Neuronal stem cell (in vitro differentiated cells): ENCODE results near the gene SETD7.
"Not testable (repeated sequence)": the region's sequence is repeated elsewhere in the genome, so short reads cannot be mapped to it uniquely, and the experiment has no call there.

Experiments used
- DNase-seq: peaks from one replicate; pipeline ENCODE4 v3.0.0-alpha.2; 2013; ENCODE audit warnings: low spot score
- H2AFZ ChIP-seq: one replicate; pipeline ENCODE4 v1.6.1; 2013; ENCODE audit warnings: mild to moderate bottlenecking, low read length, inconsistent platforms
- H2AK5ac ChIP-seq: 2 replicates; pipeline ENCODE4 v1.6.1; 2013; ENCODE audit warnings: low read depth, mild to moderate bottlenecking, inconsistent platforms, low read length, moderate library complexity, mixed read lengths
- H2BK120ac ChIP-seq: 2 replicates; pipeline ENCODE4 v1.6.1; 2013; ENCODE audit warnings: low read depth, mild to moderate bottlenecking, inconsistent platforms, low read length, moderate library complexity, mixed read lengths
- H2BK12ac ChIP-seq: one replicate; pipeline ENCODE4 v1.6.1; 2013; ENCODE audit warnings: low read length, inconsistent platforms
- H2BK15ac ChIP-seq: 2 replicates; pipeline ENCODE4 v1.6.1; 2013; ENCODE audit warnings: mild to moderate bottlenecking, low read length, inconsistent platforms, mixed read lengths
- H2BK5ac ChIP-seq: one replicate; pipeline ENCODE4 v1.6.1; 2013; ENCODE audit warnings: inconsistent platforms, mild to moderate bottlenecking, low read length, moderate library complexity
- H3K14ac ChIP-seq: one replicate; pipeline ENCODE4 v1.6.1; 2013; ENCODE audit warnings: low read length, inconsistent platforms
- H3K18ac ChIP-seq: 2 replicates; pipeline ENCODE4 v1.6.1; 2013; ENCODE audit warnings: low read length, inconsistent platforms
- H3K23ac ChIP-seq: 2 replicates; pipeline ENCODE4 v1.6.1; 2013; ENCODE audit warnings: low read depth, mild to moderate bottlenecking, mixed read lengths, low read length, inconsistent platforms; ENCODE audit not compliant: poor library complexity
- H3K27ac ChIP-seq: replicated peaks from 3 replicates; pipeline ENCODE4 v1.5.1; 2013; ENCODE audit warnings: low read length, inconsistent platforms
- H3K27me3 ChIP-seq, 3 experiments: 2 replicates each; pipeline ENCODE4 v1.6.1; 2013; ENCODE audit warnings: low read length in 3 of 3, mild to moderate bottlenecking in 2 of 3, inconsistent platforms in 1 of 3, low read depth in 1 of 3, mixed read lengths in 1 of 3, moderate library complexity in 1 of 3; ENCODE audit not compliant: control insufficient read depth in 3 of 3, insufficient read depth in 3 of 3
- H3K36me3 ChIP-seq, 2 donors: replicated peaks in 1 of 2; 2 replicates each; pipeline ENCODE4 v1.6.1; 2013; ENCODE audit warnings: low read length in 2 of 2; ENCODE audit not compliant: control insufficient read depth in 2 of 2, insufficient read depth in 2 of 2
- H3K4ac ChIP-seq: 2 replicates; pipeline ENCODE4 v1.6.1; 2013; ENCODE audit warnings: inconsistent platforms, mild to moderate bottlenecking, low read length, moderate library complexity
- H3K4me1 ChIP-seq, 2 donors: 1 replicate in 1 of 2; 2 replicates in 1 of 2; pipeline ENCODE4 v1.6.1; 2013; ENCODE audit warnings: low read length in 2 of 2, low read depth in 1 of 2; ENCODE audit not compliant: control insufficient read depth in 2 of 2, insufficient read depth in 1 of 2
- H3K4me2 ChIP-seq: one replicate; pipeline ENCODE4 v1.6.1; 2013; ENCODE audit warnings: mild to moderate bottlenecking, low read length, inconsistent platforms; ENCODE audit not compliant: insufficient read depth, poor library complexity, severe bottlenecking
- H3K4me3 ChIP-seq, 2 donors: 2 replicates each; pipeline ENCODE4 v1.5.1; 2013; ENCODE audit warnings: low read length in 2 of 2, mild to moderate bottlenecking in 2 of 2, inconsistent platforms in 1 of 2, moderate library complexity in 1 of 2
- H3K79me1 ChIP-seq: one replicate; pipeline ENCODE4 v1.6.1; 2013; ENCODE audit warnings: low read depth, mild to moderate bottlenecking, inconsistent platforms, low read length, moderate library complexity
- H3K9ac ChIP-seq: one replicate; pipeline ENCODE4 v1.6.1; 2013; ENCODE audit warnings: mild to moderate bottlenecking, low read depth, low read length, inconsistent platforms; ENCODE audit not compliant: poor library complexity
- H3K9me3 ChIP-seq, 2 donors: replicated peaks in 1 of 2; 2 replicates each; pipeline versions ENCODE3 to v1.6.1; 2013; ENCODE audit warnings: low read length in 2 of 2, mild to moderate bottlenecking in 2 of 2, inconsistent platforms in 1 of 2, low read depth in 1 of 2, mixed read lengths in 1 of 2, moderate library complexity in 1 of 2; ENCODE audit not compliant: control insufficient read depth in 2 of 2, insufficient read depth in 1 of 2
- H4K8ac ChIP-seq: one replicate; pipeline ENCODE4 v1.6.1; 2013; ENCODE audit warnings: low read depth, mild to moderate bottlenecking, inconsistent platforms, low read length, moderate library complexity
- H4K91ac ChIP-seq: one replicate; pipeline ENCODE4 v1.6.1; 2013; ENCODE audit warnings: low read length, low read depth, mild to moderate bottlenecking, inconsistent platforms; ENCODE audit not compliant: poor library complexity
- WGBS, 2 donors: extraction: QIAGEN DNeasy Blood & Tissue Kit; methylation state at CpG; one replicate each; pipeline ENCODE4 v1.1.7; 2013; ENCODE audit warnings: missing lambda C conversion rate in 2 of 2, mixed read lengths in 1 of 2; ENCODE audit not compliant: insufficient read length in 2 of 2, insufficient replicate concordance in 1 of 2; ENCODE audit errors: extremely low coverage in 2 of 2; 5-methylcytosine and 5-hydroxymethylcytosine counted together

Gene SETD7

GRCh38 chr4:139465922-139466321 is 90.1 kb downstream of the SETD7 start:
- H2AFZ ChIP-seq = no peak overlapping the region
- H3K79me1 ChIP-seq = peaks cover 5% of the 10 kb centered on the region
- DNase-seq = no peak
- H3K23ac ChIP-seq = no peak overlapping the region
- no peak overlapping the region for H2BK120ac ChIP-seq
- no peak overlapping the region for H3K14ac ChIP-seq
- no peaks in the 10 kb centered on the region for H3K4me1 ChIP-seq
- H3K9me3 ChIP-seq = peaks cover under 1 to 23% of the 10 kb centered on the region in 2 donors
- no peak overlapping the region for H4K91ac ChIP-seq
- no CpG with 5 or more reads among the region's 4 CpGs for WGBS, 2 donors
- H2AK5ac ChIP-seq = no peak overlapping the region
- no peak overlapping the region for H4K8ac ChIP-seq
- no peak overlapping the region for H2BK12ac ChIP-seq
- H2BK15ac ChIP-seq = no peak overlapping the region
- H3K27me3 ChIP-seq = no peaks in the 10 kb centered on the region
- no peak overlapping the region for H3K4me3 ChIP-seq
- no peak overlapping the region for H2BK5ac ChIP-seq
- no peak overlapping the region for H3K4me2 ChIP-seq
- peaks cover 2 to 7% of the 10 kb centered on the region in 2 donors for H3K36me3 ChIP-seq
- no peak overlapping the region for H3K4ac ChIP-seq
- H3K9ac ChIP-seq = no peak overlapping the region
- no peak overlapping the region for H3K27ac ChIP-seq
- H3K18ac ChIP-seq = no peak overlapping the region

- H4K91ac ChIP-seq, H4K8ac ChIP-seq, H3K4ac ChIP-seq, H2BK120ac ChIP-seq, H3K27ac ChIP-seq, H3K4me2 ChIP-seq, H3K18ac ChIP-seq, DNase-seq, H3K4me3 ChIP-seq, H3K27me3 ChIP-seq, H3K4me1 ChIP-seq, H3K14ac ChIP-seq, H2AFZ ChIP-seq, H2BK15ac ChIP-seq, H3K9ac ChIP-seq, H2BK12ac ChIP-seq, H3K79me1 ChIP-seq, H3K23ac ChIP-seq, H2AK5ac ChIP-seq, H2BK5ac ChIP-seq: not testable (repeated sequence)
- H3K9me3 ChIP-seq = peaks cover 0 to 14% of the 10 kb centered on the region in 2 donors
- peaks cover 0 to 15% of the 10 kb centered on the region in 2 donors for H3K36me3 ChIP-seq
- no CpG with 5 or more reads among the region's 5 CpGs for WGBS, 2 donors
Observed at GRCh38 chr4:139464512-139464911, 91.5 kb downstream of the SETD7 start.

GRCh38 chr4:139461022-139461628 is 94.9 kb downstream of the SETD7 start:
- Histone ChIP-seq H3K4me1 (no peaks in the 10 kb centered on the region), H3K27me3 (no peaks in the 10 kb centered on the region), H4K91ac (no peak overlapping the region), H3K79me1 (peaks cover 3% of the 10 kb centered on the region), H3K9ac (no peak overlapping the region), H2AFZ (no peak overlapping the region), H3K18ac (no peak overlapping the region), H3K4me3 (no peak overlapping the region), H3K4me2 (no peak overlapping the region), H3K4ac (no peak overlapping the region), H3K36me3 (peaks cover 0 to 15% of the 10 kb centered on the region in 2 donors), H3K9me3 (no peaks in the 10 kb centered on the region), H4K8ac (no peak overlapping the region), H2BK5ac (no peak overlapping the region), H2BK12ac (no peak overlapping the region), H3K14ac (no peak overlapping the region), H3K27ac (no peak overlapping the region), H2AK5ac (no peak overlapping the region), H2BK15ac (no peak overlapping the region), H3K23ac (no peak overlapping the region), H2BK120ac (no peak overlapping the region)
- WGBS, 2 donors = no CpG with 5 or more reads among the region's 5 CpGs
- no peak for DNase-seq

- Histone ChIP-seq H3K27ac (no peak overlapping the region), H2BK15ac (no peak overlapping the region), H3K23ac (no peak overlapping the region), H3K79me1 (peaks cover 3% of the 10 kb centered on the region), H3K9me3 (no peaks in the 10 kb centered on the region), H3K4me1 (peaks cover 0 to 5% of the 10 kb centered on the region in 2 donors), H4K91ac (no peak overlapping the region), H3K14ac (no peak overlapping the region), H3K4me2 (no peak overlapping the region), H2BK5ac (no peak overlapping the region), H3K36me3 (peaks cover 0 to 15% of the 10 kb centered on the region in 2 donors), H3K4me3 (no peak overlapping the region), H2AFZ (no peak overlapping the region), H3K27me3 (no peaks in the 10 kb centered on the region), H3K9ac (no peak overlapping the region), H4K8ac (no peak overlapping the region), H2AK5ac (no peak overlapping the region), H2BK120ac (no peak overlapping the region), H3K18ac (no peak overlapping the region), H3K4ac (no peak overlapping the region), H2BK12ac (no peak overlapping the region)
- WGBS, 2 donors = no CpG with 5 or more reads among the region's 3 CpGs
- no peak for DNase-seq
Observed at GRCh38 chr4:139460565-139460964, 95.5 kb downstream of the SETD7 start.
